Activated T-cell treated with anti-CD3 and anti-CD28 coated beads for 4 hours (primary cell): ENCODE measurements around the gene FGGY.
"Not testable (repeated sequence)": the region's sequence is repeated elsewhere in the genome, so short reads cannot be mapped to it uniquely, and the experiment has no call there.

Source experiments
- DNase-seq: peaks from one replicate; pipeline ENCODE4 v3.0.0-alpha.2; 2020

Gene FGGY

GRCh38 chr1:59718064-59718988 lies 421.4 kb downstream of the FGGY start:
- DNase-seq = no peak

DNA sequence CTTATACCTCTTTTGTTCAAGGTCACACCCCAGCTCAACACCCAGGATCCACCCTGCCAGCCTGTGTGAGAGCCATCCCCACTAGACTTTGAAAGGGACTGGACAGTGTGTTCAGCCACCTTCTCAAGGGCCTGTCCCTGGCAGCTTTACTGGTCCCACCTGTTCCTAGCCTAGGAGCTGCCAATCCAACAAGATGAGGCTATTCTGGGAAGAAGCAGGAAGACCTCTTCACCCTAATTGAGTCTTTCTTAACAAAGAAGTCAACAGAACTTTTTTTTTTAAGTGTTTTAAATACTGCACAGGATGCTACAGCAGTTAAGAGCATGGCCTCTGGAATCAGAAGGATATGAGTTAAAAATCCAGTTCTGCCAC lies 422.1 kb downstream of the FGGY start:
- no peak for DNase-seq

DNA sequence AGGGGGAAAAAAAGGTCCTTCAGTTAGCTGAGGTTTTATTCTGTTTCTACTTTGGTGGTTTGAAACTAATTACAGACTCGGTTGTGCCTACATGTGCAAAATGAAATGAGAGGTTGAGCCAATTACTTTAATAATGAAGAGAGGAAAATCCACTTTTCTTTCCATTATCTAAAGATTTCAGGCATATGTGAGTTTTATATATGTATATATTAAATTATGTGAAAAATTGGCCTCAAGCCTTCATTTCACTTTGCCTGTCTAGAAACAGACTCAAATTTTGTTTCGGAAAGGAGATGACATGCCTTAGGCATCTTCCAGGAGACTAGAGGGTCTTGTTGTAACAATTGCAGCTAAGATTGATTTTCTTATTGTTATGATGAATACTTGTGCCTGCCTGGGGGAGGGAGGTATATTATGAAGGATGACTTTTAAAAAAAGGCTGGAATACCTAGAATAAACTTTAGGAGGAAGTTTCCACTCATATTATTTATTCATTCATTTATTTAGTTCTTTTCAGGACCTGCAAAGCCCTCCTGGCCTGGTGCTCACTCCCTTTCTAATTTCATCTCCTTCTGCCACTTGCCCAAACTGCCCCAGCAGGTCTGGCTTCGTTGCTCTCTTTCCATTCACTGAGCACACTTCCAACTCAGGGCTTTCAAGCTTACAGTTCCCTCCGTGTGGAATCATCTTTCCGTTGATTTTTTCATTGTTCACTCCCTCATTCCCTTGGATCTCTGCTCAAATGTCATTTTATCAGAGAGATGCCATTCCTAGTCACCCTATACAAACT lies 423.6 kb downstream of the FGGY start:
- no peak for DNase-seq

DNA sequence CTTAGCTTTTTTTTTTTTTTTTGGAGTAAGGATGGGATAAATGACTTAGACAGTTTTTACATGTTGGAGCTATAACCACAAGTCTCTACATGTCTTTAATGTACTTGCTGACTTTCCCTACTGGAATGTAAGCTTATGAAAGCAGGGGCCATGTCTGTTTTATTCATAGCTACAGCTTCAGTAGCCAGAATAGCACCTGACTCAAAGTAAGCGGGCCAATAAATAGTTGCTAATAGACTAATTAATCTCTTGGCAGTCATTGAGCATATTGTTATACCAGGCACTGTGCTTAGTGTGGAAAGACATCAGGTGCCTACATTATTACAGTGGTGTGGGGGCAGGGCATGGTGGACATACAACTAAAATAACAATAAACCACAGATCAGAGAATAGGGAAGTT lies 433.4 kb downstream of the FGGY start:
- DNase-seq = no peak

DNA sequence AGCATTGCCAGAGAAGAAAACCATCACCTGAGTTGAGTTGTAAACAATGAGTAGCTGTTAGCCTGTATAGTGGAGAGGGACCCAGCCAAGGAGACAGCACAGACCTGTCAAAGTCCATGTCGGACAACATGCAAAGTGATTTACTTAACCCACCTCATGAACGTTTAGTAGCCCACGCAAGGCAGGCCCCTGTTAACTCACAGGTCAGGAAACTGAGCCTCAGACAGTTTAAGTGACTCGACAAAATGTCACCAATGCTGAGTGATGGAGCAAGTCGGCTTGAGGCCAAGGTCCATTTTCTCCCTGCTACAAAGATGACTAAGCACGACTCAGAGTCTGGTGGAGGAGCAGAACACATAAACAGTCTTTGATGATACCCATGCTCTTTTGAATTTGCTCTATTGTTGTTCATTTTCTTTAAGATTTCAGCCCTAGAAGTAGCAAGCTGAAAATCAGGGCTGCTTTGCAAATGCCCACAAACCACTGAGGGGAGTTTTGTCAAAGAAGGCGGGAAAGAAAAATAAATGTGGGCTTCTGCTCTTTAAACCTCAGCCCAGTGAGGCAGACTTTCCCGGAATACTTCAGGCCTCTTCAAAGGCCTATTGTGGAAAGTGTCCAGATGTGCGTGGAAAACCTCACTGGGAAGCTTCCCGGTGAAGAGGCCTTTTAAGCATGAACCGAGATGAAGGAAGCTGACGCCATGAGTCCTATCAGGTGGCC lies 434.0 kb downstream of the FGGY start:
- DNase-seq = no peak

DNA sequence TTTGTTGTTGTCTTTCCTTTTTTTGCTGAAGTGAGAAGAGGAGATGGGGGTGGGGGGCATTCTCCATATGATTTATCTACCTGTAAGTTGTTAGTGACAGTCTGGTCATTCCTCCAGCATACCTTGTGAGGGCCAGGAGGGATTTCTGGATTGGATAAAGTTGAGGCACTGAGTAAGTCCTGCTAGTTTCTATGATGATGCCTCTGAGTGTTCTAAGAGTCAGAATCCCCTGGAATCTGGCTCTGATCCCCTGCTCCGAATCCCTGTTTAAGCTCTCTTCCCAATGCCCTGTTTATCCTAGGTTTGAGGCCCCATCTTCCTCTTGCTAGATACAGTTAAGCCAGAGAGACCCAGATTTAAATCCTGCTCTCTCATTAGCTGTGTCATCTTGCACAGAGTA lies 434.7 kb downstream of the FGGY start:
- no peak for DNase-seq

DNA sequence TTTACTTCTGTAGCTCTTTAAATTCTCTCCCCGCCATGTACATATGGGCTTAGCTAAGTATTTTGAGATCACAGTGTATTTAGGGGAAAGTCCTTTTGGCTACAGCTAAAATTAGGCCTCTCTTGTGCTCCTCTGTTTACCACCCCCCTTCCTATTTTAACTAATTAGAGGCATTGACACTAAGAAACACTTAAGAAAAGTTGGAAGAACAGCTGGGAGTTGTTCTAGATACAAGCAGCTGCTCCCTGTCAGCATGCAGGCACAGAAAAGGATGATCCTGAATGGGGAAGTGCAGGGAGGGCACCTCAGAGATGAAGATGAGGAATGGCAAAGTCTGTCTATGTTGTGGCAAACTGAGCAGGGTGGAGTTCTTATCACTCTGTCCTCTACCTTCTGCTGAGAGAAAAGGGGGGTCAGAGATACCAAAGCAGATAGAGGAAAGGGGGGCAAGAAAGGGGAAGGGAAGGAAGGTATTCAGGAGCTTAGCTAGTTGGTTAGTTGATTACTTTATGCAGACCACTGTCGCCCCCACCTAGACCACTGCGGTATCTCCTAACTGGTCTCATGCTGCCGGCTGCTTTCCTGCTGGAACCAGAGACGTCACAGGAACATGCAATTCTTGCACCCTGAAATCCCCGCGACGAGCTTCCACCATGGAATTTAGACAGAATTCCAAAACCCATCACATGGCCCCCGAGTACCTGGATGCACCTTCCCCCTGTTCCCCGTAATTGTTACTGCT lies 435.5 kb downstream of the FGGY start:
- DNase-seq = no peak

DNA sequence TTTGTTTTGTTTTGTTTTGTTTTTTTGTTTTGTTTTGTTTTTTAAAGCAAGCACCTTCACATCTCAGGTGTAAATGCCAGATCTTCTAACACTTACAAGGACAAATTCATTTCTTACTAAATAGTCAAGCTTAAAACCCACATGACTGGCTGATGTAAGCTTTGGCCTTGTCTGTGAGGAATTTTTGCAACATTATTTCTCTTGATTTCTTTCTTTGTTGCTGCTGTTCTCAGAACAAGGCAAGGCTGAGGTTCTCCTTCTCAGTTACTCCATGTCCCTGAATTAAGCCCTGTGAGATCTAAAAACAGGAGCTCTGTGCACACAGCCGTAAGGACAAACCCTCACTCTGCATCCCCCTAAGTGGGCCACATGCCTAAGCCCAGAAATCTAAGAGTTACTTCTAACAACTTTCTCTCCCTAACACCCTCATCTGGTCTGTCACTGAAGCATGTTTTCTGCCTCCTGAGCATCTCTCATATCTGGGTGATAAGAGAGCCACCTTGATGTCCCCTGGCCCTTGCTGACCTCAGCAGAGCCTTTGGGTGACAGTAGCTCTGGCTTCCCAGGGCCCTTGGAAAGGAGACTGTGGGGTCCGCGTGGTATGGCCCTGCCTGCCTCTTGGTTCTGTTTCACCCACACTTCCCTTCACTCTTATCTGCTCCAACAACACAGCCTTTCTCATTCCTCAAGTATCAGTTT lies 436.7 kb downstream of the FGGY start:
- no peak for DNase-seq

DNA sequence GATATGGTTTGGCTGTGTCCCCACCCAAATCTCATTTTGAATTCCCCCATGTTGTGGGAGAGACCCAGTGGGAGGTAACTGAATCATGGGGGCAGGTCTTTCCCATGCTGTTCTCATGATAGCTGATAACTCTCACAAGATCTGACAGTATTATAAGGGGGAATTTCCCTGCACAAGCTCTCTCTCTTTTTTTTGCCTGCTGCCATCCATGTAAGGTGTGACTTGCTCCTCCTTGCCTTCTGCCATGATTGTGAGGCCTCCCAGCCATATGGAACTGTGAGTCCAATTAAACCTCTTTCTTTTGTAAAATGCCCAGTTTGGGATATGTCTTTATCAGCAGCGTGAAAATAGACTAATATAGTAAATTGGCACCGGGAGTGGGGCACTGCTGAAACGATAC lies 439.0 kb downstream of the FGGY start:
- DNase-seq = not testable (repeated sequence)

- DNase-seq = no peak
These were observed 439.9 kb downstream of the FGGY start for GRCh38 chr1:59736744-59737143.

GRCh38 chr1:59737638-59738037 lies 440.7 kb downstream of the FGGY start:
- DNase-seq = no peak

DNA sequence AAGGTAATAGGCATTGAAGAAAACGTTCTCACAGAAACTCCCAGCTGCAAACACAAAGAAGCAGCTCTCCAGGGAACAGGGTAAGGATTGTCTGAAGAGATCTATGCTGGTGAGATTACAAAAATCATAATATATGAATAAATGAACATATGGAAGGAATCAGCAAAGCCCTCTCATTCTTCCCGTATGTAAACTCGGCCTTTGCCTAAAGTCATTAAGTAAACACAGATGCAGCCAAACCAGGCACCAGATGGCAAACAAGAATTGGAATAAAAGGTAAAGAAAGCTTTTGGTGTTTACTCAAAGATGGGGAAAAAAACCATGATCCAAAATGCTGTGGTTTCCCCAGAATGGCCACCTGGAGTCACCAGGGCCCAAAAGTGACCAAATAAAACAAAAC lies 441.3 kb downstream of the FGGY start:
- no peak for DNase-seq

- no peak for DNase-seq
These were observed 441.7 kb downstream of the FGGY start for GRCh38 chr1:59738591-59739015.

DNA sequence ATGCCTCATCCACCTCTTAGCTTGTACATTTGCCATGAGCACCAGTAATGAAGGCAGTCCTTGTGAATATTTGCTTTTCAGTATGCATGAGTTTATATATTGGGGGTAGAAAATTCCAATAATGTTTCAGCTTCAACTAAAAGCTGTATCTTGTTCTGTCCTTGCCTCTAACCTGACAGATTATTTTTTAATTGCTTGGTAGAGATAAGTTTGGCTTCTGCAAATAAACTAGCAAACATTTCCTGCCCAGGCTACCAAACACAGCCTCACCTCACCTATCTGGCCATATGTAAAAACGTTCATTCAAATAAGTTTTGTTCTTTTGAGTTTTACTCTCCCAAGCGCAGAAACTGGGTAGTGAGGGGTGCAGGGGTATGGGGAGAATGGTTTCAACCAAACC lies 442.2 kb downstream of the FGGY start:
- no peak for DNase-seq

GRCh38 chr1:59742526-59742925 lies 445.6 kb downstream of the FGGY start:
- DNase-seq = no peak

- DNase-seq = no peak
These were observed 446.6 kb downstream of the FGGY start for GRCh38 chr1:59743324-59744091.

DNA sequence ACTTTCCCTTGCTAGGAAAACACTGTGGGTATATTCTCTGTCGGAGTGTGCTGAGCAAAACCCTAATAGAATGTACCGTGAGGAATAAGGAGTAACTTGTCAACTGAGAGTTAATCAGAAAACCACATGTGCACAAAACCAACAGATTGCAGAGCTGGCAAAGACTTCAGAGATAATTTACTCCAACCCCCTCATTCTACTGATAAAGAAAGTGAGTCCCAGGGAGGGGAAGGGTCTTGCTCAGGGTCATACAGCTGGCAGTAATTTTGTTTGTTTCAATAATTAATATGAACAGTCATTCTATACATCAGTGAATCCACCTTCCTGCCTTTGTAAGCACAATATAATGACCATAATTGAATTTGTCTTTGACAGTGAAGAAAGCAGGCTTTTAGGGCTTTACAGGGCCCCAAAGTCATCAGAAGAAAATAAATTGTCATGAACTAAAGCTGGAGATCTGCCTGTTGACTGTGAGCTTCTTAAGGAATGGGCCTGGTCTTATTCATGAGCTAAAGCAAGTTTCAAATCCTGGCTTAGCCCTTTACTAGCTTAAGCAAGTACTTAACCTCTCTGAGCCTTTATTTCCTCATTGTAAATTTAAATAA lies 450.6 kb downstream of the FGGY start:
- DNase-seq = no peak

DNA sequence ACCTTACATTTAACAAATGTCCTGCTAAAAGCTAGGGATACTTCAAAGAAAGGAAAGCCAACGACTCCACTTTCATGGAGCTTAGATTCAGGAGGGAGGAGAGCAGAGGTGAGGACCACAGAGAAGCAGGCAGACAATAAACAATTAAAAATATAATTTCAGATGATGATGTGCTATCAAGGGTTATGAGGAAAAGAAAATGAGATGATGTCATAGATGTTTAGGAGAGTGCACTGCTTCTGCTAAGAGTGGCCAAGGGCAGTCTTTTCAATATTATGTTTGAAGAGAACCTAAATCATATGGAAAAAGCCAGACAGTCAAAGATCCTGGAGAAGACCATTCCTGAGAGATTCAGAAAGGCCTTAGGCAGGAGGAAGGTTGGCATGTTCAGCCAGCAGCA lies 451.2 kb downstream of the FGGY start:
- DNase-seq = no peak

- DNase-seq = no peak
These were observed 453.6 kb downstream of the FGGY start for GRCh38 chr1:59750328-59751003.

- DNase-seq = no peak
These were observed 454.1 kb downstream of the FGGY start for GRCh38 chr1:59751004-59751395.
